Measurements from ENCODE around the gene CFAP46. TPM values are rescaled to one million over a fixed set of nuclear protein-coding genes. Genes with fewer than 3 reads are reported as not detected.

CFAP46 gene
- total RNA-seq, 1 donor from 2014 or later, result 3.7 TPM

DNA sequence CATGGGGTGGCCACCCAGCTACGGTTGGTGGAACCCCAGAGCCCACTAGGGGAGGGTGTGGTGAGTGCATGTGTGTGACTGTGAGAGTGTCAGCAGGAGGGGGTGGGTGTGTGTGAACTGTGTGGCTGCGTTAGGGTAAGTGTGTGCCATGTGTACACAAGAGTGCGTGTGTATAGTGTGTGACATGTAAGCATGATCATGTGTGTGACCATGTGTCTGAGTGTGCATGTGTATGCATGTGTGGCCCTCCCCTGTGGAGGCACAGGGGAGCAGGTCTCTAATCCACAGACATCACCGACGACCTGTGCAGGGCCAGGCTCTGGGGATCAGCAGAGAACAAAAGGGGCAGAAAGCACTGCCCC, 3.5 kb upstream of the CFAP46 start:
- no peak for DNase-seq
- intact Hi-C loops (cut with micrococcal nuclease), result loop anchor here (10.0 kb wide), 1 partner anchor 309 kb away; no protein-coding TSS in a partner anchor

DNA sequence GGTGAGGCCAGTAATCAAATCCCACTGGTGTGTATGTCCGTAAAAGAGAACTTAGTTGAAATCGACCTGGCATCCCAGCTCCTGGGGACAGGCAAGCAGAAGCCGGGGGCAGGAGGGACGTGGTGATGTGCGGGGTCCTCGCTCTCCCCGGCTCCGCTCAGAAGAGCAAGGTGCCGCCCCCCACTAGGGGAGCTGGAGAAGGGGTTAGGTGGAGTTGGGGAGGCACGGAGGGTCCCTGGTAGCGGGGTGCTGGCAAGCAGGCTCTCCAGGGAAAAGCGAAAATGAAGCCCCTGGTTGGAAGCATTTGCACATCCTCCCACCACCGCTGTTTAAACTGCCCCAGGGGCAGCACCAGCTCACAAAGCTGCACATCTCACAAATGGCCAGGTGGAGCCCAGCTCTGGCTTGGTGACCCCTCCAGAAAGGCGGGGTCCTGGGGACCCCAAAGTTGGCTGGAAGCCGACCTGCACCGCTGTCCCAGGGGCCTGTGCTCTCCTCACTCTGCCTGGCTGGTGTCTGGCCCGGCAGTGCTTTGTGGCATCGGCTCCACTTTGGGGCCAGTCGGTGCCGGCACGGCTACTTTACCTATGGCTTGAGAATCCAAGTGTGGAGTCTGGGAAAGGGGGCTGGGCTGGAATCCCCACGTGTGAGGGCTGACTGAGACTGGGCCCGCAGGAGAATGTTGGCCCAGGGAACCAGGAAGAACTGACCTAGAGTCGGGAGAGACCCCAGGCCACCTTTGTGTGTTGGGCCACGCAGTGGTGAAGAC, 2.9 kb upstream of the CFAP46 start:
- intact Hi-C loops (cut with micrococcal nuclease), result loop anchor here (10.0 kb wide), 1 partner anchor 309 kb away; no protein-coding TSS in a partner anchor
- peak; percentile 11 for DNase-seq
- no peak for TF ChIP-seq CTCF (IDR thresholded peaks at IDR 0.05)
- Mint-ChIP-seq H3K27ac (no peak overlapping the region), H3K4me1 (peaks cover 20% of the 10 kb centered on the region), H3K27me3 (peaks cover 37% of the 10 kb centered on the region), H3K36me3 (ENCODE audit: low read depth) (no peaks in the 10 kb centered on the region), H3K9me3 (no peaks in the 10 kb centered on the region), H3K4me3 (no peak overlapping the region)
- ChIA-PET POLR2A (no interaction called here), CTCF (no interaction called here)
- no peak for ATAC-seq (ENCODE audit: low read depth)

More for the DNA sequence above, 3.5 kb upstream of the CFAP46 start:
- Mint-ChIP-seq H3K9me3 (no peaks in the 10 kb centered on the region), H3K27me3 (peaks cover 37% of the 10 kb centered on the region), H3K4me1 (peaks cover 14% of the 10 kb centered on the region), H3K36me3 (ENCODE audit: low read depth) (no peaks in the 10 kb centered on the region), H3K4me3 (no peak overlapping the region), H3K27ac (no peak overlapping the region)
- no peak for TF ChIP-seq CTCF (IDR thresholded peaks at IDR 0.05)
- POLR2A ChIA-PET, result no interaction called here
- CTCF ChIA-PET, result no interaction called here
- no peak for ATAC-seq (ENCODE audit: low read depth)

- Mint-ChIP-seq H3K27me3 (peaks cover 40% of the 10 kb centered on the region), H3K27ac (no peak overlapping the region), H3K4me3 (no peak overlapping the region), H3K9me3 (no peaks in the 10 kb centered on the region), H3K4me1 (peaks cover 27% of the 10 kb centered on the region), H3K36me3 (ENCODE audit: low read depth) (no peaks in the 10 kb centered on the region)
- TF ChIP-seq CTCF (IDR thresholded peaks at IDR 0.05), result no peak
- intact Hi-C loops (cut with micrococcal nuclease), result loop anchor here (10.0 kb wide), 1 partner anchor 310 kb away; no protein-coding TSS in a partner anchor
- POLR2A ChIA-PET, result no interaction called here
- CTCF ChIA-PET, result no interaction called here
- peak; percentile 12 for DNase-seq
- ATAC-seq (ENCODE audit: low read depth), result no peak
Observed at GRCh38 chr10:132944510-132944909, 2.1 kb upstream of the CFAP46 start.

- POLR2A ChIA-PET, result no interaction called here
- Mint-ChIP-seq H3K4me1 (peaks cover 33% of the 10 kb centered on the region), H3K9me3 (no peaks in the 10 kb centered on the region), H3K4me3 (no peak overlapping the region), H3K27ac (no peak overlapping the region), H3K36me3 (ENCODE audit: low read depth) (no peaks in the 10 kb centered on the region), H3K27me3 (peaks cover 43% of the 10 kb centered on the region)
- no peak for TF ChIP-seq CTCF (IDR thresholded peaks at IDR 0.05)
- no peak for ATAC-seq (ENCODE audit: low read depth)
- CTCF ChIA-PET, result no interaction called here
- DNase-seq, result no peak
- intact Hi-C loops (cut with micrococcal nuclease), result loop anchor here (10.0 kb wide), 1 partner anchor 311 kb away; no protein-coding TSS in a partner anchor
Observed at GRCh38 chr10:132943791-132944404, 1.5 kb upstream of the CFAP46 start.

DNA sequence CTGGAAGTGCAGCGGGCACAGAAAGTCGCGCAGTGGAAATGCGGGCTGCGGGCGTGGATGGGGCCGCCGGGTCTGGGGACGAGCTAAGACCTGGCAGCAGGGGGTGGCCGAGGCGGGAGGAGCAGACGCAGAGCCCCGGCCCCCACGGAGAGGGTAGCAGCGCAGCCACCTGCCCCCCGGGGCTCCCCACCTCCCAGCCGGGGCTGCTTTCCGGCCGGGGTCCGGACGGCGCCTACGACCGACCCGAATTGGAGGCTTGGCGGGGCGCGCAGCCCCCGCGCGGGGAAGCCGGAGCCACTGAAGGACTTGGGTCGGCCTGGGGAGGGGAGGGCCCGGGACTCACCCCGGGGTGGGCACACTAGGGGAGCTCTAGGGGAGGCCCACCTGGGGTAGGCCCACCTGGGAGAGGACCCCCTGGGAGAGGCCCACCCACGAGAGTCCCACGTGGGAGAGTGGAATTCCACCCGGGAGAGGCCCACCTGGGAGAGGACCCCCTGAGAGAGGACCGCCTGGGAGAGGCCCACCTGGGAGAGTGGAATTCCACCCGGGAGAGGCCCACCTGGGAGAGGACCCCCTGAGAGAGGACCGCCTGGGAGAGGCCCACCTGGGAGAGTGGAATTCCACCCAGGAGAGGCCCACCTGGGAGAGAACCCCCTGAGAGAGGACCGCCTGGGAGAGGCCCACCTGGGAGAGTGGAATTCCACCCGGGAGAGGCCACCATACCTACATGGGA, 854 bp upstream of the CFAP46 start:
- peak overlapping the region; percentile 83 for H3K4me3 Mint-ChIP-seq
- no peaks in the 10 kb centered on the region for H3K36me3 Mint-ChIP-seq (ENCODE audit: low read depth)
- no peak for TF ChIP-seq CTCF (IDR thresholded peaks at IDR 0.05)
- DNase-seq, result no peak
- H3K27me3 Mint-ChIP-seq, result peaks cover 45% of the 10 kb centered on the region
- H3K27ac Mint-ChIP-seq, result no peak overlapping the region
- no peak for ATAC-seq (ENCODE audit: low read depth)
- CTCF ChIA-PET, result no interaction called here
- POLR2A ChIA-PET, result no interaction called here
- peaks cover 37% of the 10 kb centered on the region for H3K4me1 Mint-ChIP-seq
- H3K9me3 Mint-ChIP-seq, result no peaks in the 10 kb centered on the region
- intact Hi-C loops (cut with micrococcal nuclease), result loop anchor here (10.0 kb wide), 1 partner anchor 312 kb away; no protein-coding TSS in a partner anchor
